ENCODE measurements around the gene KY. TPM values are rescaled to one million over a fixed set of nuclear protein-coding genes. Genes with fewer than 3 reads are reported as not detected.

Gene KY
- polyA plus RNA-seq, 1 donor from 2014 or later = 1.7 TPM

GRCh38 chr3:134666885-134667284, 16.1 kb upstream of the KY start:
- Histone ChIP-seq H3F3A (ENCODE audit: insufficient read depth, low read length, poor library complexity, severe bottlenecking) (no peaks in the 10 kb centered on the region), H3K9ac (ENCODE audit: low read length) (no peak overlapping the region), H3K27ac (ENCODE audit: low read length) (no peak overlapping the region), H3K79me2 (replicated peaks; ENCODE audit: insufficient read depth, low read length) (no peaks in the 10 kb centered on the region), H3K27me3 (ENCODE audit: insufficient read depth, low read depth, low read length) (no peaks in the 10 kb centered on the region), H4K20me1 (ENCODE audit: insufficient read depth) (no peaks in the 10 kb centered on the region), H3K4me2 (ENCODE audit: low read length) (no peak overlapping the region), H2AFZ (ENCODE audit: low read depth, low read length) (no peak overlapping the region), H3K9me3 (ENCODE audit: low read length) (no peaks in the 10 kb centered on the region), H3K9me2 (ENCODE audit: insufficient read depth, low read length) (no peaks in the 10 kb centered on the region), H3K36me3 (ENCODE audit: insufficient read depth, low read length) (no peaks in the 10 kb centered on the region), H3K4me3 (ENCODE audit: low read length) (no peak overlapping the region)
- no peak for TF ChIP-seq CTCF (IDR thresholded peaks at IDR 0.05; ENCODE audit: poor library complexity, severe bottlenecking)
- TF ChIP-seq SMC3 (conservative IDR thresholded peaks at IDR 0.05; ENCODE audit: poor library complexity) = no peak
- TF ChIP-seq RAD21 (conservative IDR thresholded peaks at IDR 0.05) = no peak

- Histone ChIP-seq H3K9me3 (ENCODE audit: low read length) (no peaks in the 10 kb centered on the region), H3K4me2 (ENCODE audit: low read length) (no peak overlapping the region), H3K79me2 (replicated peaks; ENCODE audit: insufficient read depth, low read length) (no peaks in the 10 kb centered on the region), H3K27ac (ENCODE audit: low read length) (no peak overlapping the region), H3K27me3 (ENCODE audit: insufficient read depth, low read depth, low read length) (no peaks in the 10 kb centered on the region), H3K4me3 (ENCODE audit: low read length) (no peak overlapping the region), H3K36me3 (ENCODE audit: insufficient read depth, low read length) (no peaks in the 10 kb centered on the region), H3F3A (ENCODE audit: insufficient read depth, low read length, poor library complexity, severe bottlenecking) (no peaks in the 10 kb centered on the region), H4K20me1 (ENCODE audit: insufficient read depth) (no peaks in the 10 kb centered on the region), H2AFZ (ENCODE audit: low read depth, low read length) (no peak overlapping the region), H3K9me2 (ENCODE audit: insufficient read depth, low read length) (no peaks in the 10 kb centered on the region), H3K9ac (ENCODE audit: low read length) (no peak overlapping the region)
- TF ChIP-seq POLR2AphosphoS5 (IDR thresholded peaks at IDR 0.05) (no peak), MXI1 (conservative IDR thresholded peaks at IDR 0.05; ENCODE audit: poor library complexity, severe bottlenecking) (no peak), RAD21 (conservative IDR thresholded peaks at IDR 0.05) (no peak), CTCF (IDR thresholded peaks at IDR 0.05; ENCODE audit: poor library complexity, severe bottlenecking) (no peak), REST (IDR thresholded peaks at IDR 0.05; ENCODE audit: borderline replicate concordance) (no peak), TAF1 (IDR thresholded peaks at IDR 0.05; ENCODE audit: low read depth) (no peak), EZH2 (IDR thresholded peaks at IDR 0.05; ENCODE audit: borderline replicate concordance, insufficient read depth, low read length, poor library complexity, severe bottlenecking) (no peak), SMC3 (conservative IDR thresholded peaks at IDR 0.05; ENCODE audit: poor library complexity) (no peak), EP300 (conservative IDR thresholded peaks at IDR 0.05; ENCODE audit: poor library complexity, severe bottlenecking) (no peak)
These were observed 15.6 kb upstream of the KY start for GRCh38 chr3:134666466-134666865.
